Measurements from ENCODE around the gene ZC3H4.

DNA sequence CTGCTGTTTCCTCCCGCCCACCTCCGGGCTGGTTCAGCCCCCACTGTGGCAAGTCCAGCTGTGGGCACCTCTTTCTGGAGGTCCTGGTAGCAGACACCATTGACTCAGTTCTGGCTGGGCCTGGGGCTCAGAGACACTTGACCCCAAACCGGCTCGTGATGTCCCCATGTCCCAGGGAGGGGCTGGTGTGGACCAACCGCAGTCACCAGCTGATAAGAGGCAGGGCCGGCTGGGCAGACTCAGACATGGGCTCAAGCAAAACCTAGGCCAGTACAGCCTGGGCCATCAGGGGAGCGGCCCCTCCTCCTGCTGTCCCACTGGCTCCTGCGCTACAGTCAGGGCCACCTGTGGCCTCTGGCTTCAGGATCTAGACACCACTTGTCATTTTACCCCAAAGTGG, 45.3 kb downstream of the ZC3H4 start:
- TF ChIP-seq SMC3 (IDR thresholded peaks at IDR 0.05; ENCODE audit: borderline replicate concordance, low read length) (no peak), RFX5 (IDR thresholded peaks at IDR 0.05; ENCODE audit: low read depth, low read length) (no peak), SIN3A (IDR thresholded peaks at IDR 0.05; ENCODE audit: low read depth, low read length) (no peak), RB1 (IDR thresholded peaks at IDR 0.05; ENCODE audit: borderline replicate concordance) (no peak), MTA2 (IDR thresholded peaks at IDR 0.05; ENCODE audit: low read depth) (no peak), HDAC6 (IDR thresholded peaks at IDR 0.05; ENCODE audit: unreplicated experiment) (no peak), TCF7 (IDR thresholded peaks at IDR 0.05; ENCODE audit: borderline replicate concordance) (no peak), MEF2A (IDR thresholded peaks at IDR 0.05; ENCODE audit: insufficient read depth, low read depth, low read length) (no peak), CEBPB (IDR thresholded peaks at IDR 0.05; ENCODE audit: borderline replicate concordance in 1 of 2, low read depth in 2 of 2, low read length in 2 of 2) (no peak)
- TF ChIP-seq, protein P1, sequence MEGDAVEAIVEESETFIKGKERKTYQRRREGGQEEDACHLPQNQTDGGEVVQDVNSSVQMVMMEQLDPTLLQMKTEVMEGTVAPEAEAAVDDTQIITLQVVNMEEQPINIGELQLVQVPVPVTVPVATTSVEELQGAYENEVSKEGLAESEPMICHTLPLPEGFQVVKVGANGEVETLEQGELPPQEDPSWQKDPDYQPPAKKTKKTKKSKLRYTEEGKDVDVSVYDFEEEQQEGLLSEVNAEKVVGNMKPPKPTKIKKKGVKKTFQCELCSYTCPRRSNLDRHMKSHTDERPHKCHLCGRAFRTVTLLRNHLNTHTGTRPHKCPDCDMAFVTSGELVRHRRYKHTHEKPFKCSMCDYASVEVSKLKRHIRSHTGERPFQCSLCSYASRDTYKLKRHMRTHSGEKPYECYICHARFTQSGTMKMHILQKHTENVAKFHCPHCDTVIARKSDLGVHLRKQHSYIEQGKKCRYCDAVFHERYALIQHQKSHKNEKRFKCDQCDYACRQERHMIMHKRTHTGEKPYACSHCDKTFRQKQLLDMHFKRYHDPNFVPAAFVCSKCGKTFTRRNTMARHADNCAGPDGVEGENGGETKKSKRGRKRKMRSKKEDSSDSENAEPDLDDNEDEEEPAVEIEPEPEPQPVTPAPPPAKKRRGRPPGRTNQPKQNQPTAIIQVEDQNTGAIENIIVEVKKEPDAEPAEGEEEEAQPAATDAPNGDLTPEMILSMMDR (IDR thresholded peaks at IDR 0.05 in 2 of 3, conservative IDR thresholded peaks at IDR 0.05 in 1 of 3; ENCODE audit: control insufficient read depth in 2 of 3, extremely low read depth in 1 of 3, insufficient read depth in 1 of 3, low read depth in 3 of 3, low read length in 3 of 3): no peak
- TF ChIP-seq, protein P2, sequence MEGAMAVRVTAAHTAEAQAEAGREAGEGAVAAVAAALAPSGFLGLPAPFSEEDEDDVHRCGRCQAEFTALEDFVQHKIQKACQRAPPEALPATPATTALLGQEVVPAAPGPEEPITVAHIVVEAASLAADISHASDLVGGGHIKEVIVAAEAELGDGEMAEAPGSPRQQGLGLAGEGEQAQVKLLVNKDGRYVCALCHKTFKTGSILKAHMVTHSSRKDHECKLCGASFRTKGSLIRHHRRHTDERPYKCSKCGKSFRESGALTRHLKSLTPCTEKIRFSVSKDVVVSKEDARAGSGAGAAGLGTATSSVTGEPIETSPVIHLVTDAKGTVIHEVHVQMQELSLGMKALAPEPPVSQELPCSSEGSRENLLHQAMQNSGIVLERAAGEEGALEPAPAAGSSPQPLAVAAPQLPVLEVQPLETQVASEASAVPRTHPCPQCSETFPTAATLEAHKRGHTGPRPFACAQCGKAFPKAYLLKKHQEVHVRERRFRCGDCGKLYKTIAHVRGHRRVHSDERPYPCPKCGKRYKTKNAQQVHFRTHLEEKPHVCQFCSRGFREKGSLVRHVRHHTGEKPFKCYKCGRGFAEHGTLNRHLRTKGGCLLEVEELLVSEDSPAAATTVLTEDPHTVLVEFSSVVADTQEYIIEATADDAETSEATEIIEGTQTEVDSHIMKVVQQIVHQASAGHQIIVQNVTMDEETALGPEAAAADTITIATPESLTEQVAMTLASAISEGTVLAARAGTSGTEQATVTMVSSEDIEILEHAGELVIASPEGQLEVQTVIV (IDR thresholded peaks at IDR 0.05; ENCODE audit: borderline replicate concordance, partially characterized antibody): no peak
- TF ChIP-seq, protein P3, sequence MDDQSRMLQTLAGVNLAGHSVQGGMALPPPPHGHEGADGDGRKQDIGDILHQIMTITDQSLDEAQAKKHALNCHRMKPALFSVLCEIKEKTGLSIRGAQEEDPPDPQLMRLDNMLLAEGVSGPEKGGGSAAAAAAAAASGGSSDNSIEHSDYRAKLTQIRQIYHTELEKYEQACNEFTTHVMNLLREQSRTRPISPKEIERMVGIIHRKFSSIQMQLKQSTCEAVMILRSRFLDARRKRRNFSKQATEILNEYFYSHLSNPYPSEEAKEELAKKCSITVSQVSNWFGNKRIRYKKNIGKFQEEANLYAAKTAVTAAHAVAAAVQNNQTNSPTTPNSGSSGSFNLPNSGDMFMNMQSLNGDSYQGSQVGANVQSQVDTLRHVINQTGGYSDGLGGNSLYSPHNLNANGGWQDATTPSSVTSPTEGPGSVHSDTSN (IDR thresholded peaks at IDR 0.05; ENCODE audit: insufficient replicate concordance, low read depth, low read length): no peak
- TF ChIP-seq, protein P4, sequence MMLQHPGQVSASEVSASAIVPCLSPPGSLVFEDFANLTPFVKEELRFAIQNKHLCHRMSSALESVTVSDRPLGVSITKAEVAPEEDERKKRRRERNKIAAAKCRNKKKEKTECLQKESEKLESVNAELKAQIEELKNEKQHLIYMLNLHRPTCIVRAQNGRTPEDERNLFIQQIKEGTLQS (IDR thresholded peaks at IDR 0.05; ENCODE audit: borderline replicate concordance, extremely low read depth, low read depth, low read length): no peak

All from GM12878 (cell line).